HFFc6 (cell line): ENCODE results near the gene PTPRC. TPM values are rescaled to one million over a fixed set of nuclear protein-coding genes. Genes with fewer than 3 reads are reported as not detected.

Source experiments
- DNase-seq: peaks from one replicate; pipeline ENCODE4 v3.0.0-alpha.2; 2018
- H3K27ac Mint-ChIP-seq: 2 replicates; pipeline ENCODE4 v1.8.0; 2020; ENCODE audit warnings: mild to moderate bottlenecking, mixed read lengths
- H3K27me3 Mint-ChIP-seq: 2 replicates; pipeline ENCODE4 v1.8.0; 2021; ENCODE audit warnings: mild to moderate bottlenecking, moderate library complexity, mixed read lengths; ENCODE audit not compliant: insufficient read depth
- H3K36me3 Mint-ChIP-seq: 2 replicates; pipeline ENCODE4 v1.8.0; 2021; ENCODE audit warnings: low read depth, mixed read lengths
- H3K4me1 Mint-ChIP-seq: 2 replicates; pipeline ENCODE4 v1.8.0; 2020; ENCODE audit warnings: low read depth, mixed read lengths
- H3K4me3 Mint-ChIP-seq: 2 replicates; pipeline ENCODE4 v1.8.0; 2020; ENCODE audit warnings: mild to moderate bottlenecking, moderate library complexity, mixed read lengths
- H3K9me3 Mint-ChIP-seq: 2 replicates; pipeline ENCODE4 v1.8.0; 2020; ENCODE audit warnings: mild to moderate bottlenecking, mixed read lengths
- CTCF ChIP-seq: fragments of 200-600 bp; sonication (generic); IDR thresholded peaks from 2 replicates; pipeline ENCODE4 v1.5.0; 2021; ENCODE audit warnings: antibody characterized with exemption, mild to moderate bottlenecking
- total RNA-seq, 6 experiments: library from RNA; stranded (reverse); fragmentation: NEBNext Ultra II Directional; extraction: Animal tissue kit (Norgen Biotek cat#: 25700); gene quantifications; 2 replicates in 1 of 6; 3 replicates in 5 of 6; pipeline ENCODE4 v1.2.3, GENCODE V29; 2021

PTPRC gene
- total RNA-seq, 6 experiments from 2014 or later, result 0.19 to 0.96 (median 0.79) TPM

- Mint-ChIP-seq H3K27me3 (no peaks in the 10 kb centered on the region), H3K36me3 (peaks cover 24% of the 10 kb centered on the region), H3K9me3 (peaks cover 8% of the 10 kb centered on the region), H3K27ac (peak overlapping the region; percentile 58), H3K4me1 (peaks cover 62% of the 10 kb centered on the region), H3K4me3 (no peak overlapping the region)
- TF ChIP-seq CTCF, result no peak
- no peak for DNase-seq
These were observed 33.4 kb upstream of the PTPRC start for GRCh38 chr1:198605406-198605805.

GRCh38 chr1:198606020-198606438 lies 32.8 kb upstream of the PTPRC start:
- no peak for TF ChIP-seq CTCF
- DNase-seq, result peak; percentile 35
- H3K27ac Mint-ChIP-seq, result peak overlapping the region; percentile 64

GRCh38 chr1:198607714-198608113 lies 31.1 kb upstream of the PTPRC start:
- peak; percentile 10 for DNase-seq
- H3K27ac Mint-ChIP-seq, result no peak overlapping the region
- H3K4me3 Mint-ChIP-seq, result no peak overlapping the region
- TF ChIP-seq CTCF, result no peak
- peaks cover 11% of the 10 kb centered on the region for H3K36me3 Mint-ChIP-seq
- peaks cover 60% of the 10 kb centered on the region for H3K4me1 Mint-ChIP-seq
- no peaks in the 10 kb centered on the region for H3K27me3 Mint-ChIP-seq
- H3K9me3 Mint-ChIP-seq, result peaks cover 3% of the 10 kb centered on the region; the same call in 1 of the 2 replicates

More at GRCh38 chr1:198606020-198606438, 32.8 kb upstream of the PTPRC start:
- peaks cover 64% of the 10 kb centered on the region for H3K4me1 Mint-ChIP-seq
- no peak overlapping the region for H3K4me3 Mint-ChIP-seq
- H3K9me3 Mint-ChIP-seq, result peaks cover 8% of the 10 kb centered on the region
- H3K36me3 Mint-ChIP-seq, result peaks cover 18% of the 10 kb centered on the region
- no peaks in the 10 kb centered on the region for H3K27me3 Mint-ChIP-seq

- H3K27me3 Mint-ChIP-seq, result no peaks in the 10 kb centered on the region
- H3K9me3 Mint-ChIP-seq, result no peaks in the 10 kb centered on the region
- H3K36me3 Mint-ChIP-seq, result peaks cover 10% of the 10 kb centered on the region
- TF ChIP-seq CTCF, result no peak
- no peak for DNase-seq
- H3K4me3 Mint-ChIP-seq, result no peak overlapping the region; the same call in 1 of the 2 replicates
- peaks cover 62% of the 10 kb centered on the region for H3K4me1 Mint-ChIP-seq
- peak overlapping the region; percentile 5; the same call in 1 of the 2 replicates for H3K27ac Mint-ChIP-seq
These were observed 28.5 kb upstream of the PTPRC start for GRCh38 chr1:198610362-198610761.

GRCh38 chr1:198611219-198611618 lies 27.6 kb upstream of the PTPRC start:
- TF ChIP-seq CTCF, result no peak
- Mint-ChIP-seq H3K4me3 (no peak overlapping the region), H3K4me1 (peaks cover 53% of the 10 kb centered on the region), H3K27ac (no peak overlapping the region), H3K36me3 (peaks cover 10% of the 10 kb centered on the region), H3K27me3 (no peaks in the 10 kb centered on the region), H3K9me3 (no peaks in the 10 kb centered on the region)
- no peak for DNase-seq
